CD4-positive, alpha-beta T cell treated with Interleukin-6 for 4 hours (primary cell): ENCODE results near the gene TIMM13.
A peak's percentile ranks its signal among the peaks of the same experiment; 100 is the strongest.
"Not testable (repeated sequence)": the region's sequence is repeated elsewhere in the genome, so short reads cannot be mapped to it uniquely, and the experiment has no call there.

Experiments used
- DNase-seq: peaks from one replicate; pipeline ENCODE4 v3.0.0-alpha.2; 2020; ENCODE audit warnings: mixed read lengths

Gene TIMM13

DNA sequence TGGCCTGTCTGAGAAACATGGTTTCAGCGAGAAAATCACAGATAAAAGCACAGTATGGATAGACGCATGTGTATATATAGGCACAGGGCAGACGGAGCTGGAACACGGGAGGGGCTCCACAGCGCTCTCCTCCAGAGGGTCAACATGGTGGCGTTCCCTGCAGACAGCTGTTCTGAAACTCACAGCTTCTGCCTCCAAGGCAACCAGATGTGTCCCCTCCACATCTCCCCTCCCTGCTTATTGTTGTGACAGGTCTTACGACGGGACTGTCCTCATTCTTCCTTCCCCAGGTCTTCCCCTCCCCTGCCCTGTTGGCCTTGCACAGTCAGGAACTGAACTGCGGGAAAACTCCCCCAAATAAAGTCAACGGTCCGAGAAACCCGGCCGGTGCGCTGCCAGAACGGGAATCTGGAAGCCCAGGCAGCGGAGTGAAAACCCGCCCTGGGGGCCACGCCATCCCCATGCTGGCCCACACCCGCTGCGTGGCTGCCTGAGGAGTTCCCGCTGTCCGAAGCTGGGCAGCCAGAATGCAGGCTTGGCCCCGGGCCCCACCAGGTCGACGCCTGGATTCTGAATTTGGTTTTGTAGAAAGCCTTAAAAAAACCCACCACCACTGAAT lies 2.6 kb upstream of the TIMM13 start:
- DNase-seq: no peak

DNA sequence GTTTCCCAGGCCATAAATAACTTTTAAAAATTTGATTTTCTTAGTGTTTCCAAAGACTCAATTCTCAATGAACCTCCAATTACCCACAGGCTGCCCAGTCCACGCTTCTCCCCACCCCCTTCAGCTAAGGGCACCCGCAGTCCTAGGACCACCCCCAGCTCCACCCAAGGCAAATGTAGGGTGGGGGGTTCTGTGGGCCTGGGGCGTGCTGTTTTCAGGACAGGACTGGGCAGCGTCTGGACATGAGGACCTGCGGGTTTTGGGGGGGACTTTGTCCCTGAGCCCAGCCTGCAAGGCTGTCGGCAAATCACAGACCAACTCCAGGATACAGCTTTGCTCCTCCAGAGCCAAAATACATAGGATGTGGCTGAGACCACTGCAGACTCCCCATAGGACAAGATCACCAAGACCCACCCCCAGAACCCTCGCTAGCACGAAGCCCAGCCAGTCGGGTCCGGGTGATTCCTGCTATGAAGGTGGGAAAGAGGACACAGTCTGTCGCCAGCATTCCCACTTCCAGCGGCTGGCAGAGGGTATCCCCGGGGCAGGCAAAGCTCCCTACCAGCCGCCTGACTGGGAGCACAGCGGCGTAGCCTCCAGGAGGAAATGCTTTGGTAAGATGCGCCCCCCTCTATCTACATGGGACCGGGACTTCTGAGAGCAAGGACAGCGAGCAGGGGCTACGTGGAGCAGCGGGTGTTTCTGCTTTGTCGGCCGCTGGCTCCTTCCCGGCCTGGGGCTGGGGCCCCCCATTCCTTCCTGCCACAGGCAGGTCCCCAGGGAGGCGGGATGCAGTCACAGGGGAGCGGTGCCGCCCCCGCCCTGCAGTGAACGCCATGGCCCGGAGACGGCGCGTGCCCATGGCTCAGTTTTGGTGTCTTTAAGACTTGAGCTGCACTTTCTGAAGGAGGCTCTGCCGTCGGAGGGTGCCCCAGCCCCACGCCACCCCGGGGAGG lies 1.6 kb upstream of the TIMM13 start:
- no peak for DNase-seq

DNA sequence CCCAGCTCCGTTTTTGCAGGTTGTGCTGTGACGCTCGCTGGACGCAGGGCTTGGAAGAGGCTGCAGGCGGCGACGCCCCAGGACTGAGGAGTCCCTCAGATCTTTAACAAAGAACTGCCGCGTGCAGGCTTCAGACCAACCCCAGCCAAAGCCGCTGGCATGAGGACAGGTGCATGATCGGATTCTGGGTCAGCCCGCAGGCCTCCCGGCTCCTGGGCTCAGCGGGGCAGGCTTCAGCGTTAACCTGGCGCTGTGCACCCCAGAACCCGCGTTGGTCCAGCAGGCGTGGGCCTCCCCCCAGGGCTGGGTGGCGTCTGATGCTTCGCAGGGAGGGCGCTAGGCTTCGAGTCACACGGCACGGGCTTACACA lies 920 bp upstream of the TIMM13 start:
- DNase-seq: no peak

DNA sequence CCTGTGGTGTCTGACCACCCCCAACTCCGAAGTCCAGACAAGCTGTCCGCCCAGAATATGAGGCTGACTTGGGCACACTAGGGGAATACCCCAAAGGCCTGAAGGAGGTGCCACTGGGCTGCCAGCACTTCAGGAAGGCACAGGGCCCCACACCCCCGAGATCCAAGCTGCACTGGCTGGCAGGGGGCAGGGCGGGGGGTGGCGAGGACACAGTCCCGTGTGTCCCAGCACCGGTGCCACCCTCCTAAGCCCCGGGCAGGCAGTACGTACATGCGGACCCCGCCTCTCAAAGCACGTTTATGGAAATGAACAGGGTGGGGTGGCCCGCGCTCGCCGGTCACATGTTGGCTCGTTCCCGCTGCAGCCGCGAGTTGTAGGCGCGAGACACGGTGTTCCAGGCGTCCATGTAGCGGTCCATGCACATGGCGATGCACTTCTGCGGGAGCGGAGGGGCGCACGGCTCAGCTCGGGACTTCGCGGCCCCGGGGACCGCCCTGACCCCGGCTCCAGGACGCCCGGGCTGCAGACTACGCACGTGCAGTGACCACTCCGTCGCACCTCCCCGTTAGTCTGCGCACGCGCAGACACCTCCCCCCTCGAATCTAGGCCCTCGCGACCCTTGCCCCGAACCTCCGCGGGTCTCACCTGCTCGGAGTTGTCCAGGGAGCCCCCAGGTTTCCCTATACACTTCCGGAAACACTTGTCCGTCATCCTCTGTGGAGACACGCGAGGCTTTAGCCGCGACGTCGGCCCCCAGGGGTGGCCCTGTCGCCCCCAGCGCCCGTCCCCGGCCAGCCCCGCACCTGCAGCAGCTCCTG lies 566 bp downstream of the TIMM13 start:
- DNase-seq: peak; percentile 41

DNA sequence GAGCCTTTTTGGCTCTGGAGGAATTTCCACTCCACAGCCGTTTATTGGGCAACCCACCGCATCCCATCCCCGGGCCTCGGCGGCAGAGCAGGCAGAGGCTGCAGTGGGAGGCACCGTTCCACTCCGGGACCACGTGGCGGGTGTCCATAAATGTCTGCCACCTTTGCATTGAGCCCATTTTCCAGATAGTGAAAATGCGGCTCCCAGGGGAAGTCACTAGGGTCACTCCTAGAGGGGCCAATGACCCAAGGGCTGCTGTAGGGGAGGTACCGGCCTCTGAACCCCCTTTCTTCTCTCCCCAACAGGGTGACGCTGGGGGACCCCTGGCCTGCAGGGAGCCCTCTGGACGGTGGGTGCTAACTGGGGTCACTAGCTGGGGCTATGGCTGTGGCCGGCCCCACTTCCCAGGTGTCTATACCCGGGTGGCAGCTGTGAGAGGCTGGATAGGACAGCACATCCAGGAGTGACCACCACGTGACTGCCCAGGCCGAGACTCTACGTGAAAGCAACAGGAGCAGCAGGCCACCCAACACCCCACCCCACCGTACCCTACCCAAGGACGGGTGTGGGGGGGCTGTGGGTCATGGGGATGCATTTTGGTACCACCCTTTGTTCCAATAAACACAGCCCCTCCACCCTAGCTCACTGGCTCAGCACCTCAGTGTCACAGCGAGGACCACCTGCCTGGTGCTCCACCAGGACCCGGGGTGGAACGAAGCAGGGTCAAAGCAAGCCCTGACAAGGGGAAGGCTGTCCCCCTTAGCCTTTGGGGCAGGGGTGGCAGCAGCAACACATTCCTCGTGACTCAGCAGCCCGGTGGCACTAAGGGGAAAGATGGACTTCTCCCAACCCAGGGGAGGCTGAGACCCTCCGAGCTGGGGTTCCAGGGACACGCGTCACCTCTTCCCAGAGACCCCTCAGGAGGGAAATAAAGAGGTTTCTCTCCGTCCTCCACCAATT lies 1.5 kb downstream of the TIMM13 start:
- no peak for DNase-seq

DNA sequence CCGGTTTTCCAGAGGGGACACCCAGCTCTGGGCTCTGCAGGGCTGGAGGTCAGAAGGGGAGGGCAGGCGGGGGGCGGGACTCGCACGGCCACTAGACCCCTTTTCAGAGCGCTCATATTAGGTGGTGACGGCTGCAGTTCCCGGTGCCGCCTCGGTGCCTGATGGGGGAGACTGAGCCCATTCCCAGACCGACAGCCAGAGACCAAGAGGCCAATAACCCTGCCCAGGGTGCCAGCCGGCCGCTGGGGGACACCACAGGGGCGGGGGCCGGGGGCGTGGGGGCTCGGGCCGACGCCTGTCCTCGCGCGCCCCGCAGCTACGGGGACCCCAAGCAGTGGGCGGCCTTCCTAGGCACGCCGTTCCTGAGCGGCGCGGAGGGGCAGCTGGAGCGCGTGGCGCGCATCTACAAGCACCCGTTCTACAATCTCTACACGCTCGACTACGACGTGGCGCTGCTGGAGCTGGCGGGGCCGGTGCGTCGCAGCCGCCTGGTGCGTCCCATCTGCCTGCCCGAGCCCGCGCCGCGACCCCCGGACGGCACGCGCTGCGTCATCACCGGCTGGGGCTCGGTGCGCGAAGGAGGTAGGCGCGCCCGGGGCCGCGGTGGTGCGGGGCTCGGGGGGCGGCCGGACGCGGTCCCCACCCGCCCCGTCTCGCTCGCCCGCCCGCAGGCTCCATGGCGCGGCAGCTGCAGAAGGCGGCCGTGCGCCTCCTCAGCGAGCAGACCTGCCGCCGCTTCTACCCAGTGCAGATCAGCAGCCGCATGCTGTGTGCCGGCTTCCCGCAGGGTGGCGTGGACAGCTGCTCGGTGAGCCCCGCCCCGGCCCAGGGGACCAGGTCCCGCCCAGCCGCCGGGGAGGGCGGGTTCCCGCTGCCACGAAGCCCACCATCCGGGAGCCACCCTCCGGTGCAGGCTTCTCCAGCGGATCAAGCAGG lies 2.4 kb downstream of the TIMM13 start:
- no peak for DNase-seq

DNA sequence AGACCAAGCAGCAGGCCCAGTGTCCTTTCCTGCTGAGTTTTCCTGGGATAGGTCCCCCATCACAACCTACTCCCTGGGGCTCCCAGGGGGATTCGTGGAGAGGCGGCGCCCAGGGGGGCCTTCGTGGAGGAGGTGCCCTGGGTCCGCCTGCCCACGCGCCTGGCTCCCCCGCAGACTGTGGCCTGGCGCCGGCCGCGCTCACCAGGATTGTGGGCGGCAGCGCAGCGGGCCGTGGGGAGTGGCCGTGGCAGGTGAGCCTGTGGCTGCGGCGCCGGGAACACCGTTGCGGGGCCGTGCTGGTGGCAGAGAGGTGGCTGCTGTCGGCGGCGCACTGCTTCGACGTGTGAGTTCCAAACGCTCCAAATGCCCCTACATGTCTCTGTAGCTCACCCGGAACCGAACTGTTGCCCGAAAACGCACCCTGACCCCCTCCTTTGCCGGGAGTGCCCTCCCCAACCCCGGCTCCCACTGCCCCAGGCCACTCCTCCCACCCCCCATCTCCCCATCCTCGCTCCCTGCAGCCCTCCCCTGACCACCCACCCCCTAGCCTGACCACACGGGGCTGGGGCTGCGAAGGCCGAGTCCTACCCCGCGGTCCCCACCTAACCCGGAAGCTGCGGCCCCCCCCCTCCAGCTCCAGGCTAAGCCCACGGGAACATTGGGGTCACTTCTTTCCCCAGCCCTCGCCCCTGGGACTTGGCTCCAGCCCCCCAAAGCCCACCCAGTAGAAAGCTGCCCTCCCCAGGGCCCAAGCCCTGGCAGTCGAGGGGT lies 3.3 kb downstream of the TIMM13 start:
- DNase-seq: no peak

DNA sequence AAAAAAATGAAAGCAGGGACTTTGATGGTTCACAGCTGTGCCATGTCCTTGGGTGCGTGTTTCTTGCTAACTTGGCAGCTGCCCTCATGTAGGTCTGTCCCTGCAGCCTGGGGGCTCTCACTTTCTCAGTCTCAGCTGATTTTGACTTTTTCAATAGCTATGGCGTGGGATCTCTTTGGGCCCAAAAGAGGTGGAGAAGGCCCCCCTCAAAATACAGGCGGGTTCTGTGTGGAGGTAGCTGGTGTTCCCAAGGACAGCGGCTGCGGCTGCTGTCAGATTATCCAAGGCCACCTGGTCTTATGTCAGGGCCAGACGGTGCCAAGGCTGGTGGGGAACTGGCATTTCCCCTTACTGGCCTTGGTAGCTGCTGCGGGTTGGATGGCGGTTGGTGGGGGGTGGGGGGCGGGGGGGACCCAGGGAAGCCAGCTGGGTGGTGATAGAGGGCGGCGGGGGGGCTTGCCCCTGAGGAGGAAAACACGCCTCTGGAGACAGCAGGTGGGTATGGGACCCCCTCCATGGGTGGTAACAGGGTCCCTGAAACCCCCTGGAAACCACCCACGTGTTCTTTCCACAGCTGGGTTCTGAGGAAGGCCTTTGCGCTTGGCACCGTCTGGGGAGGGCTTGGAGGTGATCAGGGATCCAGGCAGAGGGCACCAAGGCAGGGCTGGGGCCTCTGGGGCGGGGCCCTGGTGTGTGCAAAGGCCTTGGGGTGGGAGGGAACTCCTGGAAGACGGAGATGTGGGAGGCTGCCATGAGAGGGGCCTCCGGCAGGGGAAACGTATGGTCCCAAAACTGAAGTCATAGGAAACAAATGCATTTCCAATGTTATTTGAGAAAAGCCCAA lies 4.1 kb downstream of the TIMM13 start:
- no peak for DNase-seq

DNA sequence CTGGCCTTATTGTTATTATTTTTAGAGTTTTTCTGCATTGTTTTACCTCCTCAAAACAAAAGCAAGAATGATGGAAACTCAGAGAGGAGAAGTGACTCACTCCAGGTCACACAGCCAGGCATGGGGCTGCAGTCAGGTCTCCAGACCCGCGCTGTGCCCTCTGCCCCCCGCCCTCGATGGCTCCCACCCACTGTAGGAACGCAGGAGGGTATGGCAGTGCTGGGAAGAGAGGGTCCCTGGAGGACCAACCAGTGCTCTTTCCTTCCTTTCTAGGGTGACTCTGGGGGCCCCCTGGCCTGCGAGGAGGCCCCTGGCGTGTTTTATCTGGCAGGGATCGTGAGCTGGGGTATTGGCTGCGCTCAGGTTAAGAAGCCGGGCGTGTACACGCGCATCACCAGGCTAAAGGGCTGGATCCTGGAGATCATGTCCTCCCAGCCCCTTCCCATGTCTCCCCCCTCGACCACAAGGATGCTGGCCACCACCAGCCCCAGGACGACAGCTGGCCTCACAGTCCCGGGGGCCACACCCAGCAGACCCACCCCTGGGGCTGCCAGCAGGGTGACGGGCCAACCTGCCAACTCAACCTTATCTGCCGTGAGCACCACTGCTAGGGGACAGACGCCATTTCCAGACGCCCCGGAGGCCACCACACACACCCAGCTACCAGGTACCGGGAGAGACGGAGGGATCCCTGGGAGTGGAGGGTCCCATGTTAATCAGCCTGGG lies 5.6 kb downstream of the TIMM13 start:
- no peak for DNase-seq

DNA sequence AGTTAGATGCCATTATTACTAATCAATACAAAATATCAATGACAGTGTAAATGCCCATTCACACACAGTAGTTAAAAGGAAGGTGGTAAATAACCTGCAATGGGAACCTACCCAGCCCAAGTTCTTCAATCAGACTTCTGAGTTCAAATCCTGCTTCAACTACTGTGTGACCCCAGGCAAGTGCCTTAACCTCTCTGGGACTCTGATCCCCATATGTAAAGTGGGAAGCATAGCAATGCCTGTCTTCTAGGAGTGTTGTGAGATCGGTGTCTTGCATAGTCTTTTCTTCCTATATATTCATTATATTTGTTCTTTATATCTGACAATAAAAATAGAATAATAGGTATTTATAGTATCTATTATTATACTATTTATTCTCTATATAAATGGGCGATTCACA lies 6.9 kb downstream of the TIMM13 start:
- no peak for DNase-seq

DNA sequence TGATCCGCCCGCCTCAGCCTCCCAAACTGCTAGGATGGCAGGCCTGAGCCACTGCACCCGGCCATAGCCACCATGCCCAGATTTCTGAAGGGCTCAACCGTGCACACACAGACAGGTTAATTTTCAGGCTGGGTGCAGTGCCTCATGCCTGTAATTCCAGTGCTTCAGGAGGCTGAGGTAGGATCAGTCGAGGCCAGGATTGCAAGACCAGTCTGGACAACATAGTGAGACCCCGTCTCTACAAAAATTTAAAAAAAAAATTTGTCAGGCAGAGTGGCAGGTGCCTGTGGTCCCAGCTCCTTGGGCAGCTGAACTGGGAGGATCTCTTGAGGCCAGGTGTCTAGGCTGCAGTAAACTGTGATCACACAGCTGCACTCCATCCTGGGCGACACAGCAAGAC lies 7.6 kb downstream of the TIMM13 start:
- DNase-seq: no peak

DNA sequence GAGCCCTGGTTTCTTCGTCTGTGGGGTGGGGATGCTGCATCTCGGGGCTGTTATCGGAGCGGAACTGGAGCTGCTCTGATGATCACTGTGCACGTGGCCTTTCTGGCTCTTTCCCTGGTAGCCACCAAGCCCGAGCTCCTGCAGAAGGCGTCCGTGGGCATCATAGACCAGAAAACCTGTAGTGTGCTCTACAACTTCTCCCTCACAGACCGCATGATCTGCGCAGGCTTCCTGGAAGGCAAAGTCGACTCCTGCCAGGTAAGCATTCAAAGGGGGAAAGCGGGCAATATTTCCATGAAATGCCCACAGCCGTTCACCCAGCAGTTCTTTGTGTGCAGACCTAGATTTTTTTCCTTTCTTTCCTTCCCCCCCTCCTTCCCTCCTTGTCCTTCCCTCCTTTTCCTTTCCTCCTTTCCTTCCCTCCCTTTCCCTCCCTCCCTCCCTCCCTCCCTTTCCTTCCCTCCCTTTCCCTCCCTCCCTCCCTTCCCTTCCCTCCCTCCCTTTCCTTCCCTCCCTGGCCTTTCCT lies 9.4 kb downstream of the TIMM13 start:
- no peak for DNase-seq

DNA sequence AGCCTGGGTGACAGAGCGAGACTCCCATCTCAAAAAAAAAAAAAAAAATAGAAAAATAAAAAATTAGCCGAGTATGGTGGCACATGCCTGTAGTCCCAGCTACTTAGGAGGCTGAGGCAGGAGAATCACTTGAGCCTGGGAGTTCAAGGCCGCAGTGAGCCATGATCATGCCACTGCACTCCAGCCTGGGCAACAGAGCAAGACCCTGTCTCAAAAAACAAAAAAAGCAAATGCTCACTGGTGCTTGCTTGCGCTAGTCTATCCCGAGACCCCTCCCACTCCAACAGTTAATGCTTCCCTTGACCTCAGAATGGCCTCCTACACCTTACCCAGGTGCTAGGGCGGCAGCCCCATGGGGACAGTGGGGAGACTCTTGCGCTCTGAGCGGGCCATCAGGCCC lies 9.9 kb downstream of the TIMM13 start:
- DNase-seq: not testable (repeated sequence)

DNA sequence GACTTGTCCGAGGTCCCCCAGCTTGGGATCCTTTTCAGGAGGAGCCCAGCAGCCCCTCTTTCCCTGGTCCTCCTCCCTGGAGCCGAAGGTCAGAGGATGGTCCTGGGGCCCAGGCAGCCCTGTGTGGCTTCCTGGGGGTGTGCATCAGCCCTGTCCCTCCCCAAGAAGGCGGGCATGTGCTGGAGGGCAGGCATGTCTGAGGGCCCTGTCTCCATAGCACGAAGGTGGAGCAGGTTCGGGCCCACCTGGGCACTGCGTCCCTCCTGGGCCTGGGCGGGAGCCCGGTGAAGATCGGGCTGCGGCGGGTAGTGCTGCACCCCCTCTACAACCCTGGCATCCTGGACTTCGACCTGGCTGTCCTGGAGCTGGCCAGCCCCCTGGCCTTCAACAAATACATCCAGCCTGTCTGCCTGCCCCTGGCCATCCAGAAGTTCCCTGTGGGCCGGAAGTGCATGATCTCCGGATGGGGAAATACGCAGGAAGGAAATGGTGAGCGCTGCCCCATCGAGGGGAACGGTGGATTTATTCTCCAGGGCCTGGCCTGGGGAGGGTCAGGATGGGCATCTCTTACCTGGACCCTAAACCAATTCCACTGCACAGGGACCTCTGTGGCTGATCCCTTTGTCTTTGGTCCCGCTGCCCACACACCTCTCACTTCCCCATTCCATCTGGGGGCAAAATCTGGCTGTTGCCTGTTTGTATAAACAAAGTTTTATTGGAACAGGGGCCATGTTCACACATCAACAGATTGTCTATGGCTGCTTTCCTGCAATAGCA lies 10.9 kb downstream of the TIMM13 start:
- no peak for DNase-seq

DNA sequence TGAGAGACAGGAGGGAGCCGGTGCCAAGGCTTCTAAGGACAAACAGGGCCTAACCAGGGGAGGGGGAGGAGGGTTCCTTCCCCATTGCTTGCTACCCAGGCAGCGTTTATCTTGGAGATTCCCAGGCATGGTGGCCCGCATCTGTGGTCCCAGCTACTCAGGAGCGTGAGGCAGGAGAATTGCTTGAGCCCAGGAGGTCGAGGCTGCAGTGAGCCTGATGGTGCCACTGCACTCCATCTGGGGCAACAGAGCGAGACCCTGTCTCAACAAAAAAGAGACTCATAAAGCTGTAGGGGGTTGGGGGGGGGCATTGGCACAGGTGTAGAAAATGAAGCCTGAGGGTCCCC lies 11.4 kb downstream of the TIMM13 start:
- no peak for DNase-seq

DNA sequence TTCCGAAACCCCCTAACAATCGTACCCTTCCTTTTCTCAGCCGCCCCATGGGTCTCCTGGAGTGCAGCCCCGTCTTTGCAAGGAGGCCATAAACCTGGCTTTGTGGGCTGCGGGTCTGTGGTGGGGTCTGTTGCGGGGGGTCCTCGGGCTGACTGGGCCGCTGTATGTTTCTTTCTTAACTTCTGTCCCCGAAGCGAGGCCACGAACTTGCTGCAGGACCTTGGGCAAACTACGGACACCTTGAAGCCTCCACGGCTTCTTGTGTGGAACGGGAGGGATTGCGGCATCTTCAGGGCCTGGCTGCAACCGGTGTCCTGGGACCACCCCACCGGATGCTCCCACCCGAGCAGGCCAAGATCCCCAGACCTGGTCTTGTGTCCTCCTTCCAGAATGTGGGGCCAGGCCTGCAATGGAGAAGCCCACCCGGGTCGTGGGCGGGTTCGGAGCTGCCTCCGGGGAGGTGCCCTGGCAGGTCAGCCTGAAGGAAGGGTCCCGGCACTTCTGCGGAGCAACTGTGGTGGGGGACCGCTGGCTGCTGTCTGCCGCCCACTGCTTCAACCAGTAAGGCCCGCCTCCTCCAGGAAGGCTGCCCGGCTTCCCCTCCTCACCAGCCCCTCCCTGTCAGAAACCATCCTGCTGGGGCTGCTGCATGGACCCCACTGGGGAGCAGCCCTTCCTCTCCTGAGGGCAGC lies 12.0 kb downstream of the TIMM13 start:
- DNase-seq: no peak

DNA sequence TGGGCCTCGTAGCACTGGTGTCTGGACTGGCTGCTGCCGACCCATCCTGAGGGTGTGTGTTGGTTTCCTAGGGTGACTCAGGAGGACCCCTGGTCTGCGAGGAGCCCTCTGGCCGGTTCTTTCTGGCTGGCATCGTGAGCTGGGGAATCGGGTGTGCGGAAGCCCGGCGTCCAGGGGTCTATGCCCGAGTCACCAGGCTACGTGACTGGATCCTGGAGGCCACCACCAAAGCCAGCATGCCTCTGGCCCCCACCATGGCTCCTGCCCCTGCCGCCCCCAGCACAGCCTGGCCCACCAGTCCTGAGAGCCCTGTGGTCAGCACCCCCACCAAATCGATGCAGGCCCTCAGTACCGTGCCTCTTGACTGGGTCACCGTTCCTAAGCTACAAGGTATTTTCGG lies 13.8 kb downstream of the TIMM13 start:
- no peak for DNase-seq
